ENCODE data around the gene KCTD1. TPM values are rescaled to one million over a fixed set of nuclear protein-coding genes. Genes with fewer than 3 reads are reported as not detected.
"Not testable (repeated sequence)": the region's sequence is repeated elsewhere in the genome, so short reads cannot be mapped to it uniquely, and the experiment has no call there.

Gene KCTD1
- total RNA-seq, 2 experiments from 2014 or later: 10.1 to 10.3 TPM

- H4K20me1 ChIP-seq (ENCODE audit: insufficient read depth, low read length): no peaks in the 10 kb centered on the region
- H3K9me3 ChIP-seq (ENCODE audit: low read length): no peaks in the 10 kb centered on the region
- peak overlapping the region; percentile 44 for H3K4me2 ChIP-seq (ENCODE audit: low read length)
- no TSS peak for BruUV-seq (replicated peaks)
- H3K27ac ChIP-seq (ENCODE audit: low read depth, low read length, poor library complexity, severe bottlenecking): no peak overlapping the region
- no peaks in the 10 kb centered on the region for H3K79me2 ChIP-seq (ENCODE audit: insufficient read depth, low read depth, low read length)
- no peak for TF ChIP-seq CTCF (conservative IDR thresholded peaks at IDR 0.05; ENCODE audit: low read length)
- no peak for TF ChIP-seq EZH2phosphoT487 (IDR thresholded peaks at IDR 0.05; ENCODE audit: borderline replicate concordance, low read depth, low read length)
- peaks cover 15% of the 10 kb centered on the region for H3K4me1 ChIP-seq (ENCODE audit: insufficient read depth, low read length, poor library complexity, severe bottlenecking)
- peak overlapping the region; percentile 44; the same call in 1 of the 2 replicates for H2AFZ ChIP-seq (ENCODE audit: low read length)
- DNase-seq (ENCODE audit: low spot score): peak; percentile 72
- POLR2A ChIA-PET: interaction anchor here (0.7 to 3.3 kb wide), 8 partner anchors 10 to 348 kb away, joined by 3 to 12 read pairs (median 3); no protein-coding TSS in a partner anchor
- no peaks in the 10 kb centered on the region for H3K9me2 ChIP-seq (ENCODE audit: insufficient read depth, low read length)
- CTCF ChIA-PET (ENCODE audit: unreplicated experiment): interaction anchor here (1.4 kb wide), 1 partner anchor 34 kb away, joined by 5 read pairs; no protein-coding TSS in a partner anchor
- H3K36me3 ChIP-seq (ENCODE audit: insufficient read depth, low read length): no peaks in the 10 kb centered on the region
- intact Hi-C loops (cut with micrococcal nuclease; ENCODE audit: unreplicated experiment): no loop called here
- H3K4me3 ChIP-seq (ENCODE audit: low read depth, low read length, poor library complexity, severe bottlenecking): no peak overlapping the region
Measured at GRCh38 chr18:26438980-26439379, 109.4 kb downstream of the KCTD1 start.

DNA sequence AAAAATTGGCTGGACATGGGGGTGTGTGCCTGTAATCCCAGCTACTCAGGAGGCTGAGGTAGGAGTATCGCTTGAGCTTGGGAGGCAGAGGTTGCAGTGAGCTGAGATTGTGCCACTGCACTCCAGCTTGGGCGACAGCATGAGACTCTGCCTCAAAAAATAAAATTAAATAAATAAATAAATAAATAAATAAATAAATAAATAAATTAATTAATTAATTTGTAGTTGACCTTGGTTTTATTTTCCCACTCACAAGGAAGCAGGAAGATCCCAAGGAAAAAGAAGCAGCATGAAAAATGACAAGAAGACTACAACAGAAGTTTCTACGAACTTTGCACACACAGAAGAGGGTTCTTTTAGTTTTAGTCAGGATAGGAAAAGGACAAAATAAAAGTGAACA lies 110.7 kb downstream of the KCTD1 start:
- CTCF ChIA-PET (ENCODE audit: unreplicated experiment); BruUV-seq (replicated peaks); intact Hi-C loops (cut with micrococcal nuclease; ENCODE audit: unreplicated experiment): not testable (repeated sequence)

DNA sequence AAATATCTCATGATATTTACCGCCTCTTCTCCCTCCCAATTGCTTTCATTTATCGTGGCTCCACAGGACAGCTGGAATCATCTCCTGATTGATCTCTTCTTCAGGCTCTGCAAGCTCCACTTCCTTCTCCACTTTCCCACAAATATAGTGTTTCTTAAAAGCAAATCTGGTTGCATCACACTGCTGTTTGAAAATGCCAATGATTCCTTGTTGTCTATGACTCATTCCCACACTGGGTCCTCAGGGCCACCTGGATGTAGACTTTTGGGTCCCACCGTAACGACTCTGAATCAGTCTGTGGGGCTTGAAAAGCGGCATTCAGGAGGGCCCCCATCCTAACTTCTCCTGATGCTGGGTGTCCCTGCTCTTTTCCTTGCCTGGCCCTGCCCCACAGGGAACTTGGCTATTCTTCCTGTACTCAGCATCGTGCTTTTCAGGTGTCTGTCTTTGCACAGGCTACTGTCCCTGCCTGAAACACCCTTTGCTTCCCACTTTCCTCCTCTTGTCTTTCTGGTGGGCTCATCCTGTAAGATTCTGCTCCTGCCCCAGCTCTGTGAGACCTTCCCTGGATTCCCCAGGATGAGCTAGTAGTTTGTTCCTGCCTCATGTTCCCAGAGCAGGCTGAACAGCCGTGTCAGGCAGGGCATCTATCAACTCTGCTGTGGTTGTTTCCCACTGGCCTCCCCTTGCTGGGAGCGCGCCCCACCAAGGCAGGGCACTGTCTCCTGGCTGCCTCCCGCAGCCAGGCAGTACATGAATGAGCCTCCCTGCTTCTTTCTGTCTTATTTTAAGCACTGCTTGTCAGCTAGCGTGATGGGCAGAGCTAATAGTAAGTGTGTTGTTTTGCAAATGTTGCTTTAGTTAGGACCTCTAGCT lies 111.9 kb downstream of the KCTD1 start:
- no peak for DNase-seq (ENCODE audit: low spot score)
- intact Hi-C loops (cut with micrococcal nuclease; ENCODE audit: unreplicated experiment): no loop called here

More for the DNA sequence above, 110.7 kb downstream of the KCTD1 start:
- H3K4me3 ChIP-seq (ENCODE audit: low read depth, low read length, poor library complexity, severe bottlenecking); H3K4me2 ChIP-seq (ENCODE audit: low read length); H3K36me3 ChIP-seq (ENCODE audit: insufficient read depth, low read length); H3K9me3 ChIP-seq (ENCODE audit: low read length); H3K27ac ChIP-seq (ENCODE audit: low read depth, low read length, poor library complexity, severe bottlenecking); H3K79me2 ChIP-seq (ENCODE audit: insufficient read depth, low read depth, low read length); DNase-seq (ENCODE audit: low spot score); H2AFZ ChIP-seq (ENCODE audit: low read length); H4K20me1 ChIP-seq (ENCODE audit: insufficient read depth, low read length); H3K9me2 ChIP-seq (ENCODE audit: insufficient read depth, low read length): not testable (repeated sequence)
- POLR2A ChIA-PET: interaction anchor here (0.8 to 3.3 kb wide), 4 partner anchors 10 to 33 kb away, joined by 3 to 12 read pairs (median 4); no protein-coding TSS in a partner anchor
- peaks cover 15% of the 10 kb centered on the region for H3K4me1 ChIP-seq (ENCODE audit: insufficient read depth, low read length, poor library complexity, severe bottlenecking)

More for the DNA sequence above, 111.9 kb downstream of the KCTD1 start:
- Histone ChIP-seq H3K4me1 (ENCODE audit: insufficient read depth, low read length, poor library complexity, severe bottlenecking) (peaks cover 15% of the 10 kb centered on the region), H3K9me3 (ENCODE audit: low read length) (no peaks in the 10 kb centered on the region), H3K4me3 (ENCODE audit: low read depth, low read length, poor library complexity, severe bottlenecking) (no peak overlapping the region), H3K27ac (ENCODE audit: low read depth, low read length, poor library complexity, severe bottlenecking) (no peak overlapping the region), H3K9me2 (ENCODE audit: insufficient read depth, low read length) (no peaks in the 10 kb centered on the region), H3K4me2 (ENCODE audit: low read length) (no peak overlapping the region), H3K79me2 (ENCODE audit: insufficient read depth, low read depth, low read length) (no peaks in the 10 kb centered on the region), H4K20me1 (ENCODE audit: insufficient read depth, low read length) (no peaks in the 10 kb centered on the region), H2AFZ (ENCODE audit: low read length) (no peak overlapping the region), H3K36me3 (ENCODE audit: insufficient read depth, low read length) (no peaks in the 10 kb centered on the region)
- CTCF ChIA-PET (ENCODE audit: unreplicated experiment): no interaction called here
- no TSS peak for BruUV-seq (replicated peaks)
- TF ChIP-seq EZH2phosphoT487 (IDR thresholded peaks at IDR 0.05; ENCODE audit: borderline replicate concordance, low read depth, low read length) (no peak), CTCF (conservative IDR thresholded peaks at IDR 0.05; ENCODE audit: low read length) (no peak)
- POLR2A ChIA-PET: interaction anchor here (1.5 to 3.3 kb wide), 2 partner anchors 12 to 21 kb away, joined by 3 to 12 read pairs; no protein-coding TSS in a partner anchor

Data from OCI-LY7 (cell line).